ENCODE measurements around the gene CHMP3. TPM values are rescaled to one million over a fixed set of nuclear protein-coding genes. Genes with fewer than 3 reads are reported as not detected.

The CHMP3 gene
- polyA plus RNA-seq, 5 donors = 135 to 191 (median 151) TPM

DNA sequence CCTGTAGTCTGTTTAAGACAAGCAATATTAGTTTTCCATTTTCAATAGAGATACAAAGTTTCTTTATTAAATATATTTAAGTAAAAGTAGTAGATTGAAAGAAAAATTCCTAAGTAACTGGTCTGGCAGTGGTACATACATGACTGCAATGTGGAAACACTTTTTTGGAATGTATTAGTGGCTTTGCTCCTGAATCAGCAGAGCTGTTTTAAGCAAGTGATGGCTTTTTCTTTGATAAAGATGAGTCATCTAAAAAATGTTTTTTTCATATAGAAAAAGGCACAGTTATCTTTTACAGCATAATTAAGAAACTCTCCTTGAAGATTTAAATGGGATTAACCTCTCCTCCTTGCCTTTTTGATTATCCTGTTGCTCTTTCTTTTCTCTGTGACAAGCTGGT is 87.2 kb downstream of the CHMP3 start:
- no peak for DNase-seq

DNA sequence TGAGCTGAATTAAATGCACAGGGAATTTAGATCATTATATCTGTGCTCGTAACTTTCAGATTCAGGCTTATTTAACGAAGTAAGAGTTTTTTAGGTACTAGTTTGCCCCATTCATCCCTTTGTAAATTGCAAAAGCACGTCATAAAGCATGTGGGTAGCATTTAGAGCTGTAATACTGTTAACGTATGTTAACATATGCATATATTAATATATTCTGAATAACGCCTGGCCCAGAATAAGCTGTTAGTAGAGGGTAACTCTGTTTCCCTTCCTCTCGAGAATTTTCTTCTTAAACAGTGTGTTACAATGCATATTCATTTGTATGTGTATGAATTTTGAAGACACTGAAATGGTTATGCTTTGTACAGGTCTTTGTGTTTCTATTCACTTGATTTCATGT is 91.6 kb downstream of the CHMP3 start:
- DNase-seq = no peak

DNA sequence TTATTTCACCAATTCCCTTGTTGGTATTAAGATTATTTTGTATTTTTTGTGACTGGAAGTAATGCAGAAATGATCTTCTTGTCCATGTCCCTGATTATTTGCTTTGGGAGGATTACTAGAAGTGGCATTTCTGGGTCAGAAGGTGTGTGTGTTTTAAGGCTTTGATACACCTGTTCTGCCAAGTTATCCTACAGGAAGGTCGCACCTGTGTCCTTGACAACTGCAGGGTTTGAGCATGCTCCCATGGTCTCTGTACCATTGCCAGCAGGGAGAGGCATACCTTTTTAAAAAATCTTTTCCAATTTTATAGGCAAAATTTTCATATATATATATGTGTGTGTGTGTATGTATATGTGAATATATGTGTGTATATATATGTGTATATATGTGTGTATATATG is 92.4 kb downstream of the CHMP3 start:
- no peak for DNase-seq

DNA sequence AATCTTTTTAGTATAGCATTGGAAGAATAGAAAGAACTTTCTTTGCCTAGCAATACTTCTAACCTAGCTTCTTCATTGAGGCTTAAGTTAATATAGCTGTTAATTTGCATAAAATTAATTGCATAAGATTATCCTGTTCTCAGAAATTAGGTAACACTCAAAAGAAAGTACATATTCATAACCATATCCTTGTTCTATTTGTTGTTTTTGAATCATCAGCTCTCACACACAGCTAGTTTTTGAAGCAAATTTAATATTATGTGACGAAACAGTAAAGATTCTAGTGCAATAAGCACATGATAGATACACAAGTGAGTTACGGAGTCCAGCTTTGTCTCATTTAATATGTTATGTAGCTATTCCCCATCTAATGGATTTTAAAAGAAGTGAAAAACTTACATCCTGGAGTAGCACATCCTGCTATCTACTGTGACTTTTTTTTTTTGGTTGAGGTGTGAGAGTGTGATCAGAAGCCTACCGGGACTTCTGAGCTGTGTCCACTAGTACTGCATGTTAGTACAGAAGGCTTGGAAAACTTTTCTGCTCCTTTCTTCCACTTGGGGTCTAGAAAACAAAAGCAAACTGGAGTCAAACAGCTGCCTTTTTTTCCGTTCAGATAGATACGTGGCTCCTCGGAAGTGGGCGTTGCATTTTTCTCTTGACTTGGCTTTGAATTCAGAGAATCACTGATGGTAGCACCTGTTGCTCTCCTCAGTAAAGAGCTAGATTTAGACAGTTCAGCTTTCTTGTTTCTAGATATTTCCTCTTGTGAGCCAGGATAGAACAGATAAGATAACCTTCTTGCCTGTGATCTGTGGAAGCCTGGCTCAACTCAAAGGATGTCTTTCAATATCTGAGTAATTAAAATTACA is 94.8 kb downstream of the CHMP3 start:
- DNase-seq = no peak

DNA sequence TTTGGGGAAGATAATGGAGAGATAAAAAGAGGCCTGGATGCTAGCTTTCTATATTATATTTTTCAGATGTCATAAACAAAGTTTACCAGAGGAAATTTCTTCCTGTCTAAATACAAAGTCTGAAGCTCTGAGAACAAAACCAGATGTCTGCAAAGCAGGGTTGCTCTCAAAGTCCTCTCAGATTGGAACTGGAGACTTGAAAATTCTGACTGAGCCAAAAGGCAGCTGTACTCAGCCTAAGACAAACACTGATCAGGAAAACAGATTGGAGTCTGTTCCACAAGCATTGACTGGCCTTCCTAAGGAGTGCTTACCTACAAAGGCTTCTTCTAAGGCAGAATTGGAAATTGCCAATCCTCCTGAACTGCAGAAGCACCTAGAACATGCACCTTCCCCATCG is 96.9 kb downstream of the CHMP3 start:
- DNase-seq = no peak

DNA sequence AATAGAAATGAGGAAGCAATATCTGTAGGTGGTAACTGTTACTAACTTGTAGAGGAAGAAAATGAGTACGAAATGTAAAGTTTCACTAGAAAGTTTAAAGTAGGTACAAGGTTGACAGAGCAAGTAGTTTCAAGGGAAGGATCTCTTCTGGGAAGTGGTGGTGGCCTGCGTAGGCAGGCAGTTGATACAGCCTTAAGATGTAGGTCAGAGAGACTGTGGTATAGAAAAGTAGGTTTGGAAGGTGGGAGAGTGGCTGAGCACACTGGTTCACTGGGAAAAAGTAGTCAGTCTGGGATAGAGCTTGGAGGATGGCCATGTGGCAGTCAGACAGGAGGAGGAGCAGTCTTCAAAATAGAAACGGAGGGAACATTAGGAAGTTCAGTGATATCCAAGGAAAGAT is 98.6 kb downstream of the CHMP3 start:
- DNase-seq = no peak

DNA sequence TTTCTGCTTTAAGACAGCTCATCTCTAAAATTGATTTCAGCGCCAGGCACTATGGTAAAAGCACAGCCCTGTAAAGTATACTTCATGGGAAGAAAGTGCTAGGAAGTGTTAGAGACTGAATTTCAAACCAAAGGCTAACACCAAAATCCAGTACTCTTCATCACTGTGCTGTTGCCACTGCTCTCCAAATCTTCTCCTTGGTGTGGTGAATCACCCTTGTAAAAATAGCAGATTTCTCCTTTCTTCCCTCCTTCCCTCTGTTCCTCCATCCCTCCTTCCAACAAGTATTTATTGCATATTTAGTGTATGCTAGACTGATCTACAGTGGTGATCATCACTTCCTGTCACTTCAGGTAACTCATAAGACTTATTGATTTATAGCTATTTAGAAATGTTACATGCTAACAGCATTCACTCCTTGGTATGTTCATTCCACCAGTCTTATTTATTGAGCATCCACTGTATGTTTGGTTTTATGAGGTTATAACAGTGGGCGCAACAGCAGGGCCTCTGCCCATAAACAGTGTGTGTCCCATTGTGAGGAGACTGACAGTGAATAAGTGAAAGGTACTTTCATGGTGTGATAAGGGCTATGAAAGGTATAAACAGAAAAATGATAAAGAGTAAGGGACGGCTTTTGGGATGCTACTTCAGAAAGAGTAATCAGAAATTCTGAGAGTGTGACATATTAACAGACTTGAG is 102.0 kb downstream of the CHMP3 start:
- no peak for DNase-seq

DNA sequence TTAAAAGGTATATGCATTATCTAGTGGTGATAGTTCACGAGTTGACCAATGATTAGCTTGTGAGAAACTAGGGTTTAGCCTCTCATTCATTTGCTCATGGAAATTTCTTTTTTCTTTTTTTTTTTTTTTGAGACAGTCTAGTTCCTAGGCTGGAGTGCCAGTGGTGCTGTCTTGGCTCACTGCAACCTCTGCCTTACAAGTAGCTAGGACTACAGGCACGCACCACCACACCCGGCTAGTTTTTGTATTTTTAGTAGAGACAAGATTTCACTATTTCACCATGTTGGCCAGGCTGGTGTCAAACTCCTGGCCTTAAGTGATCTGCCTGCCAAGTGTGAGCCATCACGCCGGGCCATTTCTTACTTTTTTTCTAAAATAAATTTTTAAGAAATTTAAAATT is 108.1 kb downstream of the CHMP3 start:
- DNase-seq = no peak

DNA sequence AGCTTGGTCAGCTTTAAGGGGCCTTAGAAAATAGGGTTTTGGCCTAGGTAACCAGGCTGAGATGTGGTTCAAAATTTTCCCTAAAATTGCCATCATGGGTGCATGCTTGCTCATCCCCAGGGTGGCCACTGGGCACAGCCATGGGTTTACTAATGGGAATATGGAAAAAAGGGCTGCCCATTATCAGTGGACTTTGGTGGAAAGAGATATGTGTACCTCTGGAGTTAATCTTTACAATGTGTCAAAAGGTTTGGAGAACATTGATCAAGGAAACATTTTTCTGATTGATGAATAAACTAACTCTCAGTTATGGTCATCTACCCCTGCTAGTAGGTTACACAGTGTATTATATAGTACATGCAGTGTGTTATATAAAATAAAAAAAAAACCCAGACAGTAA is 109.0 kb downstream of the CHMP3 start:
- no peak for DNase-seq

DNA sequence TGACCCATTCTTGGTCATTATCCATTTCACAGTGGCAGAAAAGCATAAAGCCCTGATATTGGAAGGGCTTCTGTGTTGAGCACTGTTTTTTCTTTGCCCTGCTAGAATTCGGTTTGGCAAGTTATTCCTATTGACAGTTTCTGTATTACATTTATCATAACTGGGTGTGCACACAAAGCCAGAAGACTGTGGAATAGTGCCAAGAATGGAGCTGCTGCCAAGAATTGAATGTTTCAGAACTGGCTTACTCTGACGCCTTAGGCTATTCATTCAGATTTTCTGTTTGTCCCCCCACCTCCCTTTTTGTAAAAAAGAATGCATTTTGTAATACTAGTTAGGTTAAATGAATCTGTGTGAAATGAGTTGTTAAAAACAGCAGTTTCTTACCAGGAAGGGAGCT is 109.4 kb downstream of the CHMP3 start:
- DNase-seq = peak; percentile 64 to 70

Other genes starting within 250 kb of the CHMP3 start
- 10 to 100 TPM; 17.3 to 20.4 (median 17.4) TPM for gene REEP1, start 225.8 kb downstream of the CHMP3 start, polyA plus RNA-seq (ENCODE audit: insufficient read depth in 1 of 5, insufficient read length in 5 of 5, low replicate concordance in 1 of 5)
- 100 to 1,000 TPM in 1 of 5 donors, 10 to 100 TPM in 4; 52.7 to 100 (median 76.5) TPM for gene KDM3A, start 122.1 kb downstream of the CHMP3 start, polyA plus RNA-seq (ENCODE audit: insufficient read depth in 1 of 5, insufficient read length in 5 of 5, low replicate concordance in 1 of 5)
- 10 to 100 TPM; 27.8 to 43.0 (median 38.1) TPM for gene RNF103, start 60.4 kb upstream of the CHMP3 start, polyA plus RNA-seq (ENCODE audit: insufficient read depth in 1 of 5, insufficient read length in 5 of 5, low replicate concordance in 1 of 5)
- gene RMND5A, start 156.8 kb upstream of the CHMP3 start, polyA plus RNA-seq (ENCODE audit: insufficient read depth in 1 of 5, insufficient read length in 5 of 5, low replicate concordance in 1 of 5) = 10 to 100 TPM; 40.9 to 55.3 (median 52.7) TPM
- 1 to 10 TPM in 3 of 5 donors, under 1 TPM in 2; 0.62 to 1.2 (median 1.1) TPM for gene CD8A, start 227.5 kb upstream of the CHMP3 start, polyA plus RNA-seq (ENCODE audit: insufficient read depth in 1 of 5, insufficient read length in 5 of 5, low replicate concordance in 1 of 5)